Measurements from ENCODE around the gene REPS2.
"Not testable (repeated sequence)": the region's sequence is repeated elsewhere in the genome, so short reads cannot be mapped to it uniquely, and the experiment has no call there.

DNA sequence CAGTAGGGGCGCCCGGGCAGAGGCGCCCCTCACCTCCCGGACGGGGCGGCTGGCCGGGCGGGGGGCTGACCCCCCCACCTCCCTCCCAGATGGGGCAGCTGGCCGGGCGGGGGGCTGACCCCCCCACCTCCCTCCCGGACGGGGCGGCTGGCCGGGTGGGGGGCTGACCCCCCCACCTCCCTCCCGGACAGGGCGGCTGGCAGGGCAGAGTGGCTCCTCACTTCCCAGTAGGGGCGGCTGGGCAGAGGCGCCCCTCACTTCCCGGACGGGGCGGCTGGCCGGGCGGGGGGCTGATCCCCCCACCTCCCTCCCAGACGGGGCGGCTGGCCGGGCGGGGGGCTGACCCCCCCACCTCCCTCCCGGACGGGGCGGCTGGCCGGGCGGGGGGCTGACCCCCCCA is 18.5 kb downstream of the REPS2 start:
- TF ChIP-seq POLR2A (IDR thresholded peaks at IDR 0.05; ENCODE audit: low read depth, low read length); POU2F2 (IDR thresholded peaks at IDR 0.05; ENCODE audit: low read depth, low read length); POLR2AphosphoS5 (IDR thresholded peaks at IDR 0.05; ENCODE audit: low read depth, low read length); TAF1 (IDR thresholded peaks at IDR 0.05; ENCODE audit: low read depth, low read length); SPI1 (IDR thresholded peaks at IDR 0.05; ENCODE audit: low read depth, low read length); PAX5 (IDR thresholded peaks at IDR 0.05; ENCODE audit: insufficient read depth, low read length, severe bottlenecking): not testable (repeated sequence)

All from GM12891 (cell line).